CD14-positive monocyte (primary cell): ENCODE results near the gene WDR18. TPM values are rescaled to one million over a fixed set of nuclear protein-coding genes. Genes with fewer than 3 reads are reported as not detected.

Experiments
- DNase-seq, 3 donors: peaks; one replicate each; pipeline ENCODE4 v3.0.0-alpha.2; 2011 to 2022
- H2AFZ ChIP-seq: 2 replicates; pipeline ENCODE4 v1.6.0; 2012; ENCODE audit warnings: mild to moderate bottlenecking, low read depth, low read length, inconsistent platforms; ENCODE audit not compliant: insufficient read depth, poor library complexity, severe bottlenecking
- H3K27ac ChIP-seq, 2 donors: 1 replicate in 1 of 2; 2 replicates in 1 of 2; pipeline ENCODE4 v1.5.1; 2012 to 2013; ENCODE audit warnings: low read length in 2 of 2, control low read depth in 1 of 2, inconsistent platforms in 1 of 2, low read depth in 1 of 2, mild to moderate bottlenecking in 1 of 2
- H3K27me3 ChIP-seq, 2 donors: one replicate each; pipeline versions ENCODE4 v1.6.0 to v1.6.1; 2011 to 2013; ENCODE audit warnings: low read length in 2 of 2; ENCODE audit not compliant: control insufficient read depth in 2 of 2, insufficient read depth in 2 of 2
- H3K36me3 ChIP-seq, 2 donors: replicated peaks in 1 of 2; 1 replicate in 1 of 2; 2 replicates in 1 of 2; pipeline versions ENCODE4 v1.5.1 to v1.6.1; 2012 to 2013; ENCODE audit warnings: low read length in 2 of 2, control low read depth in 1 of 2, inconsistent platforms in 1 of 2, mild to moderate bottlenecking in 1 of 2; ENCODE audit not compliant: insufficient read depth in 2 of 2, control insufficient read depth in 1 of 2
- H3K4me1 ChIP-seq, 2 donors: 1 replicate in 1 of 2; 2 replicates in 1 of 2; pipeline versions ENCODE4 v1.5.1 to v1.6.1; 2012 to 2013; ENCODE audit warnings: low read length in 2 of 2, control low read depth in 1 of 2, inconsistent platforms in 1 of 2, mild to moderate bottlenecking in 1 of 2, moderate library complexity in 1 of 2; ENCODE audit not compliant: insufficient read depth in 2 of 2, control insufficient read depth in 1 of 2
- H3K4me2 ChIP-seq: replicated peaks from 2 replicates; pipeline ENCODE3; 2012; ENCODE audit warnings: low read length, moderate library complexity, mild to moderate bottlenecking; ENCODE audit not compliant: poor library complexity, severe bottlenecking; ENCODE audit errors: extremely low read depth
- H3K4me3 ChIP-seq, 3 experiments: fragments of 200-600 bp in 1 of 3; sonication (generic) in 1 of 3; replicated peaks in 1 of 3; 1 replicate in 2 of 3; 2 replicates in 1 of 3; pipeline ENCODE4 v1.5.1; 2011 to 2013; ENCODE audit warnings: low read length in 3 of 3, mild to moderate bottlenecking in 3 of 3, control low read depth in 2 of 3, low read depth in 2 of 3, inconsistent platforms in 1 of 3, moderate library complexity in 1 of 3
- H3K79me2 ChIP-seq: 2 replicates; pipeline ENCODE4 v1.6.0; 2012; ENCODE audit warnings: mild to moderate bottlenecking, control low read depth, inconsistent platforms, low read length, moderate library complexity; ENCODE audit not compliant: insufficient read depth
- H3K9ac ChIP-seq: 2 replicates; pipeline ENCODE4 v1.6.0; 2017; ENCODE audit warnings: low read length, mild to moderate bottlenecking; ENCODE audit not compliant: insufficient read depth, poor library complexity, severe bottlenecking
- H3K9me3 ChIP-seq, 2 donors: replicated peaks in 1 of 2; 1 replicate in 1 of 2; 2 replicates in 1 of 2; pipeline versions ENCODE4 v1.5.1 to v1.6.1; 2012 to 2013; ENCODE audit warnings: low read length in 2 of 2, control low read depth in 1 of 2; ENCODE audit not compliant: control insufficient read depth in 1 of 2, insufficient read depth in 1 of 2
- H4K20me1 ChIP-seq: 2 replicates; pipeline ENCODE4 v1.6.0; 2012; ENCODE audit warnings: mild to moderate bottlenecking, low read length, control low read depth, moderate library complexity; ENCODE audit not compliant: insufficient read depth
- H3K27ac Mint-ChIP-seq, 7 donors: one replicate each; pipeline ENCODE4 v1.8.0; 2020; ENCODE audit warnings: mild to moderate bottlenecking in 7 of 7, mixed read lengths in 7 of 7, moderate library complexity in 6 of 7, inconsistent platforms in 2 of 7
- H3K27me3 Mint-ChIP-seq, 3 donors: one replicate each; pipeline ENCODE4 v1.8.0; 2021 to 2022; ENCODE audit warnings: low read depth in 3 of 3, mild to moderate bottlenecking in 3 of 3, mixed read lengths in 3 of 3, moderate library complexity in 3 of 3, inconsistent platforms in 1 of 3
- H3K36me3 Mint-ChIP-seq, 2 donors: one replicate each; pipeline ENCODE4 v1.8.0; 2020; ENCODE audit warnings: mixed read lengths in 2 of 2, inconsistent platforms in 1 of 2, mild to moderate bottlenecking in 1 of 2
- H3K4me1 Mint-ChIP-seq: one replicate; pipeline ENCODE4 v1.8.0; 2020; ENCODE audit warnings: mild to moderate bottlenecking, mixed read lengths
- H3K4me3 Mint-ChIP-seq, 2 donors: one replicate each; pipeline ENCODE4 v1.8.0; 2020; ENCODE audit warnings: mild to moderate bottlenecking in 2 of 2, mixed read lengths in 2 of 2, moderate library complexity in 1 of 2
- H3K9me3 Mint-ChIP-seq, 7 donors: one replicate each; pipeline ENCODE4 v1.8.0; 2020 to 2022; ENCODE audit warnings: mixed read lengths in 7 of 7, mild to moderate bottlenecking in 6 of 7, moderate library complexity in 6 of 7, inconsistent platforms in 2 of 7
- WGBS: methylation state at CpG from one replicate; pipeline ENCODE4 v1.1.5; 2013; ENCODE audit warnings: missing lambda C conversion rate; ENCODE audit not compliant: insufficient coverage; 5-methylcytosine and 5-hydroxymethylcytosine counted together
- intact Hi-C, 2 donors: fragments of 100-400 bp; cut with micrococcal nuclease; formaldehyde crosslinking; loops; one replicate each; pipeline versions ENCODE4 v1.15.0 to v1.15.1; 2023
- polyA plus RNA-seq, 3 donors: library from polyadenylated mRNA; depleted of rRNA in 1 of 3; unstranded in 2 of 3; stranded (reverse) in 1 of 3; fragments of 300-500 nt in 2 of 3; fragments of >200 nt in 1 of 3; fragmentation: Illumina TruSeq in 2 of 3; gene quantifications; 1 replicate in 2 of 3; 2 replicates in 1 of 3; pipeline ENCODE4 v1.2.3, GENCODE V29; 2012 to 2021
- TF ChIP-seq, protein P1 (sequence below): fragments of 200-600 bp; IDR thresholded peaks from one replicate; pipeline ENCODE4 v1.8.0; 2022; ENCODE audit warnings: antibody characterized with exemption, mild to moderate bottlenecking

The WDR18 gene
- polyA plus RNA-seq, 3 donors: 21.3 to 52.7 (median 49.9) TPM

DNA sequence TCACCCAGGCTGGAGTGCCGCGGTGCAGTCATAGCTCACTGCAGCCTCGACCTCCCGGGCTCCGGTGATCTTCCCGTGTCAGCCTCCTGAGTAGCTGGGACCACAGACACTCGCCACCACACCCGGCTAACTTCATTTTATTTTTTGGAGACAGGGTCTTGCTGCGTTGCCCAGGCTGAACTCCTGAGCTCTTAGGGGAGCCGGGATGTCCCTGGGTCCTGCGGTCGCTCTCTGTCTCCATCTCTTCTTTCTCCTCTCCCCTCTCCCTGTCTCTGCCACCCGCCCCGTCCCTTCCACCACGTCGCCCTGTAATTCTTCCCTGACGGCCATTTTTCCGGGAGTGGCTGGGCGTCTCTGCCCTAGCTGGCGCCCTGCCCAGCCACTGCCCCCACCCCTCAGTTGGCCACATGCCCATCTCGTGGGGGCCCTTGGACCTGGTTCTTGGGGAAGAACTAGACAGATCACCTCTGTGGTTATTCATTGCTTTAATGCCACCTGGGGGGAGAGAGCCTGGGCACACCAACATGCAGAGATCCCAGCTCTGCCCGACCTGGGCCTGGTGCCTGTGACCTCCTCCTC, 39.4 kb upstream of the WDR18 start:
- peak overlapping the region in 1 of 2 donors; percentile 16 for H3K4me3 Mint-ChIP-seq
- peaks cover 100% of the 10 kb centered on the region for H4K20me1 ChIP-seq
- peaks cover 0 to 3% (median 0%) of the 10 kb centered on the region in 3 donors for H3K27me3 Mint-ChIP-seq
- H3K36me3 Mint-ChIP-seq: peaks cover 19 to 49% of the 10 kb centered on the region in 2 donors
- H3K4me2 ChIP-seq: no peak overlapping the region
- TF ChIP-seq, protein P1, sequence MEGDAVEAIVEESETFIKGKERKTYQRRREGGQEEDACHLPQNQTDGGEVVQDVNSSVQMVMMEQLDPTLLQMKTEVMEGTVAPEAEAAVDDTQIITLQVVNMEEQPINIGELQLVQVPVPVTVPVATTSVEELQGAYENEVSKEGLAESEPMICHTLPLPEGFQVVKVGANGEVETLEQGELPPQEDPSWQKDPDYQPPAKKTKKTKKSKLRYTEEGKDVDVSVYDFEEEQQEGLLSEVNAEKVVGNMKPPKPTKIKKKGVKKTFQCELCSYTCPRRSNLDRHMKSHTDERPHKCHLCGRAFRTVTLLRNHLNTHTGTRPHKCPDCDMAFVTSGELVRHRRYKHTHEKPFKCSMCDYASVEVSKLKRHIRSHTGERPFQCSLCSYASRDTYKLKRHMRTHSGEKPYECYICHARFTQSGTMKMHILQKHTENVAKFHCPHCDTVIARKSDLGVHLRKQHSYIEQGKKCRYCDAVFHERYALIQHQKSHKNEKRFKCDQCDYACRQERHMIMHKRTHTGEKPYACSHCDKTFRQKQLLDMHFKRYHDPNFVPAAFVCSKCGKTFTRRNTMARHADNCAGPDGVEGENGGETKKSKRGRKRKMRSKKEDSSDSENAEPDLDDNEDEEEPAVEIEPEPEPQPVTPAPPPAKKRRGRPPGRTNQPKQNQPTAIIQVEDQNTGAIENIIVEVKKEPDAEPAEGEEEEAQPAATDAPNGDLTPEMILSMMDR: no peak
- intact Hi-C loops: no loop called here
- peaks cover 45% of the 10 kb centered on the region for H3K4me1 Mint-ChIP-seq
- peaks cover 41 to 42% of the 10 kb centered on the region in 2 donors for H3K4me1 ChIP-seq
- H3K9me3 ChIP-seq: no peaks in the 10 kb centered on the region
- H3K36me3 ChIP-seq: peaks cover 14 to 21% of the 10 kb centered on the region in 2 donors
- H3K9me3 Mint-ChIP-seq: peaks cover 0 to 2% (median 0%) of the 10 kb centered on the region in 7 donors
- no peak overlapping the region for H3K27ac ChIP-seq
- no peak overlapping the region for H2AFZ ChIP-seq
- no peak overlapping the region for H3K4me3 ChIP-seq
- H3K79me2 ChIP-seq: peaks cover 99% of the 10 kb centered on the region
- no peak overlapping the region for H3K9ac ChIP-seq
- H3K27ac Mint-ChIP-seq: peak overlapping the region in 2 of 7 donors; percentile 21 to 63
- DNase-seq: no peak
- no peaks in the 10 kb centered on the region for H3K27me3 ChIP-seq
- 95% methylated on average over 11 of the region's 22 CpGs for WGBS

DNA sequence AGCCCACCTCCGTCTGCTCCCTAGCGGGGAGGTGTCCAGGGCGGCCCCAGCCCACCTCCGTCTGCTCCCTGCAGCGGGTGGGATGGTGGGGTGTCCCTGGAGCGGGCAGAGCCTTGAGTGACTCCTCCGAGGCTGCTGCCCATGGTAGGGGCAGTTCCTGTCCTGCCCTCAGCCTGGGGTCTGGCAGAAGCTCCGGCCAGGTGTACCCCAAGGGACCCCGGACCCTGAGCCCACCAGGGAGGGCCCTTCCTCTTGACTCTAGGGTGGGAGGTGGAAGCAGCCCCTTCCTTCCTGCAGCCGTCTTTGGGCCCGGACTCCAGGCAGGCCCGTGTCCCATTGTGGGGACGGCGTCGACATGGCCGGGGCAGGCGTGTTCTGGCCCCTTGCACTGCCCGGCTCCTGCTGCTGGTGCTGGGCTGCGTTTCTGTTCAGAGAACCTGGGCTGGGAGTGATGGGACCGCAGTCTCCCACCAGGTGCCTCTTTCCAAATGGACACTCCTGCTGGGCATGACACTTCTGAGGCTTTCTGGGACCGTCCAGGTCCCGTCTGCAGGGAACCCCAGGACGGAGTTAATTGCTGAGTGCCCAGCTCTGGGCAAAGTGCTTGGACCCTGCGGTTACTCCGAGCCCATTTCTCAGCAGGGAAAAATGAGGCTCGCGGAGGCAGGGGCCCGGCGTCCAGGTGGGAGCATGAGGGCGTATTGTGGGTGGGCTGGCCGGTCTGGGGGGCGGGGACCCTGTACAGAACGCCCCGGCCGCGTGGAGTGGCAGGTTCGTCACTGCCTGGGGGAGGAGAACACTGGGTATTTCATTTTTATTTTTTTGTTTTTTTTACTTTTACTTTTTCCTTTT, 38.5 kb upstream of the WDR18 start:
- Mint-ChIP-seq H3K9me3 (peaks cover 0 to 2% (median 0%) of the 10 kb centered on the region in 7 donors), H3K4me1 (peaks cover 41% of the 10 kb centered on the region), H3K27ac (peak overlapping the region in 1 of 7 donors; percentile 63), H3K27me3 (peaks cover 0 to 3% (median 0%) of the 10 kb centered on the region in 3 donors), H3K4me3 (no peak overlapping the region), H3K36me3 (peaks cover 16 to 49% of the 10 kb centered on the region in 2 donors)
- H3K9ac ChIP-seq: no peak overlapping the region
- H3K9me3 ChIP-seq: no peaks in the 10 kb centered on the region
- WGBS: 93% methylated on average over 29 of the region's 37 CpGs
- no peaks in the 10 kb centered on the region for H3K27me3 ChIP-seq
- no peak overlapping the region for H3K27ac ChIP-seq
- H3K4me3 ChIP-seq: no peak overlapping the region
- peaks cover 97% of the 10 kb centered on the region for H3K79me2 ChIP-seq
- no peak overlapping the region for H3K4me2 ChIP-seq
- H4K20me1 ChIP-seq: peaks cover 99% of the 10 kb centered on the region
- no peak for DNase-seq
- peaks cover 14 to 21% of the 10 kb centered on the region in 2 donors for H3K36me3 ChIP-seq
- intact Hi-C loops: no loop called here
- no peak overlapping the region for H2AFZ ChIP-seq
- TF ChIP-seq, protein P1: no peak
- peaks cover 33 to 34% of the 10 kb centered on the region in 2 donors for H3K4me1 ChIP-seq
